H1 (cell line): ENCODE measurements around the gene MAP2K5. TPM values are rescaled to one million over a fixed set of nuclear protein-coding genes. Genes with fewer than 3 reads are reported as not detected.
A peak's percentile ranks its signal among the peaks of the same experiment; 100 is the strongest.

Source experiments
- CTCF ChIA-PET: fragments of 300-600 bp; sonication (Branson Sonifier 250); formaldehyde crosslinking; loops from one replicate; lab custom pipeline; 2021; ENCODE audit not compliant: partially characterized antibody; lab: Charles Lee
- POLR2A ChIA-PET: fragments of 300-600 bp; sonication (Branson Sonifier 250); formaldehyde crosslinking; loops from one replicate; lab custom pipeline; 2021; ENCODE audit warnings: inconsistent platforms; ENCODE audit not compliant: partially characterized antibody; lab: Charles Lee
- DNase-seq, 2 experiments: peaks; one replicate each; pipeline versions ENCODE4 v3.0.0 to v3.0.0-alpha.2; 2010 to 2022; ENCODE audit warnings: low spot score in 2 of 2, low read depth in 1 of 2, mixed read lengths in 1 of 2
- FAIRE-seq: peaks from 2 replicates; lab custom pipeline; 2011; peaks lifted over from hg19 to GRCh38; lab: Jason Lieb, UNC
- H2AFZ ChIP-seq: 2 replicates; pipeline ENCODE4 v1.8.1; 2012; ENCODE audit warnings: low read length, inconsistent platforms
- H2AK5ac ChIP-seq: 2 replicates; pipeline ENCODE4 v1.6.1; 2013; ENCODE audit warnings: low read depth, low read length
- H2BK120ac ChIP-seq: replicated peaks from 2 replicates; pipeline ENCODE3; 2013; ENCODE audit warnings: low read depth, low read length, inconsistent platforms
- H2BK12ac ChIP-seq: 2 replicates; pipeline ENCODE4 v1.6.1; 2013; ENCODE audit warnings: low read depth, low read length
- H2BK15ac ChIP-seq: 2 replicates; pipeline ENCODE4 v1.6.1; 2013; ENCODE audit warnings: low read length
- H2BK20ac ChIP-seq: 2 replicates; pipeline ENCODE4 v1.6.1; 2013; ENCODE audit warnings: low read length
- H2BK5ac ChIP-seq: 2 replicates; pipeline ENCODE4 v1.6.1; 2013; ENCODE audit warnings: low read depth, low read length
- H3K14ac ChIP-seq: 2 replicates; pipeline ENCODE4 v1.6.1; 2013; ENCODE audit warnings: inconsistent platforms; ENCODE audit not compliant: insufficient read length
- H3K18ac ChIP-seq: 2 replicates; pipeline ENCODE4 v1.6.1; 2013; ENCODE audit warnings: low read length; ENCODE audit errors: extremely low read depth
- H3K23ac ChIP-seq: 2 replicates; pipeline ENCODE4 v1.6.1; 2013; ENCODE audit warnings: inconsistent platforms; ENCODE audit not compliant: insufficient read length
- H3K23me2 ChIP-seq: 2 replicates; pipeline ENCODE4 v1.6.1; 2013; ENCODE audit warnings: low read depth, low read length
- H3K27ac ChIP-seq: 2 replicates; pipeline ENCODE4 v1.6.1; 2011; ENCODE audit warnings: low read depth, low read length, inconsistent platforms
- H3K27me3 ChIP-seq, 4 experiments: replicated peaks in 1 of 4; 1 replicate in 1 of 4; 2 replicates in 3 of 4; pipeline versions ENCODE4 v1.6.1 to v1.8.1; 2011 to 2013; ENCODE audit warnings: low read length in 3 of 4, mild to moderate bottlenecking in 3 of 4, inconsistent platforms in 2 of 4, mixed read lengths in 2 of 4, moderate library complexity in 1 of 4; ENCODE audit not compliant: control insufficient read depth in 3 of 4, insufficient read depth in 3 of 4; ENCODE audit errors: extremely low read depth in 1 of 4
- H3K36me3 ChIP-seq, 4 experiments: 2 replicates each; pipeline versions ENCODE4 v1.6.1 to v1.8.1; 2011 to 2013; ENCODE audit warnings: mild to moderate bottlenecking in 4 of 4, low read length in 3 of 4, moderate library complexity in 2 of 4, control low read depth in 1 of 4, inconsistent platforms in 1 of 4; ENCODE audit not compliant: insufficient read depth in 4 of 4, control insufficient read depth in 2 of 4
- H3K4ac ChIP-seq: replicated peaks from 2 replicates; pipeline ENCODE3; 2013; ENCODE audit warnings: low read length, low read depth, mixed read lengths, inconsistent platforms; ENCODE audit not compliant: insufficient read length
- H3K4me1 ChIP-seq, 4 experiments: replicated peaks in 1 of 4; 1 replicate in 1 of 4; 2 replicates in 3 of 4; pipeline versions ENCODE4 v1.6.1 to v1.8.1; 2011 to 2013; ENCODE audit warnings: low read length in 3 of 4, inconsistent platforms in 2 of 4, mixed read lengths in 1 of 4; ENCODE audit not compliant: insufficient read depth in 4 of 4, control insufficient read depth in 3 of 4
- H3K4me2 ChIP-seq, 2 experiments: 2 replicates each; pipeline versions ENCODE4 v1.6.1 to v1.8.1; 2011 to 2013; ENCODE audit warnings: low read depth in 2 of 2, low read length in 2 of 2, control low read depth in 1 of 2, inconsistent platforms in 1 of 2, mild to moderate bottlenecking in 1 of 2; ENCODE audit not compliant: insufficient read depth in 1 of 2
- H3K4me3 ChIP-seq, 4 experiments: fragments of 200-600, 300-600 bp in 1 of 4; sonication (generic), shearing (Covaris generic), sonication (Bioruptor Twin) in 1 of 4; 2 replicates each; pipeline versions ENCODE4 v1.5.1 to v1.8.1; 2011 to 2016; ENCODE audit warnings: low read length in 4 of 4, low read depth in 3 of 4, control low read depth in 2 of 4, inconsistent platforms in 2 of 4, mild to moderate bottlenecking in 2 of 4, mixed read lengths in 1 of 4, moderate library complexity in 1 of 4; ENCODE audit not compliant: insufficient read depth in 2 of 4; ENCODE audit errors: extremely low read depth in 1 of 4
- H3K56ac ChIP-seq: replicated peaks from 2 replicates; pipeline ENCODE3; 2013; ENCODE audit warnings: low read depth, mild to moderate bottlenecking, mixed read lengths, low read length, inconsistent platforms; ENCODE audit not compliant: insufficient read length
- H3K79me1 ChIP-seq: 2 replicates; pipeline ENCODE4 v1.6.1; 2013; ENCODE audit warnings: low read depth, low read length, control low read depth
- H3K79me2 ChIP-seq, 2 experiments: 2 replicates each; pipeline versions ENCODE4 v1.6.1 to v1.8.1; 2012 to 2013; ENCODE audit warnings: low read length in 2 of 2, mild to moderate bottlenecking in 2 of 2, inconsistent platforms in 1 of 2; ENCODE audit not compliant: insufficient read depth in 2 of 2, control insufficient read depth in 1 of 2
- H3K9ac ChIP-seq, 4 experiments: replicated peaks in 1 of 4; 1 replicate in 1 of 4; 2 replicates in 3 of 4; pipeline versions ENCODE4 v1.6.1 to v1.8.1; 2011 to 2013; ENCODE audit warnings: low read depth in 3 of 4, low read length in 3 of 4, control low read depth in 2 of 4, mild to moderate bottlenecking in 2 of 4, moderate library complexity in 2 of 4, inconsistent platforms in 1 of 4; ENCODE audit errors: extremely low read depth in 1 of 4
- H3K9me3 ChIP-seq, 2 experiments: 2 replicates each; pipeline versions ENCODE4 v1.6.1 to v1.8.1; 2012 to 2013; ENCODE audit warnings: mild to moderate bottlenecking in 2 of 2, moderate library complexity in 2 of 2, control low read depth in 1 of 2, inconsistent platforms in 1 of 2, low read depth in 1 of 2, low read length in 1 of 2, mixed read lengths in 1 of 2; ENCODE audit not compliant: insufficient read depth in 2 of 2
- H4K20me1 ChIP-seq, 2 experiments: replicated peaks in 1 of 2; 2 replicates each; pipeline versions ENCODE3 to v1.8.1; 2011 to 2013; ENCODE audit warnings: inconsistent platforms in 2 of 2, low read length in 2 of 2, mild to moderate bottlenecking in 1 of 2; ENCODE audit not compliant: insufficient read depth in 2 of 2, control insufficient read depth in 1 of 2
- H4K5ac ChIP-seq: 2 replicates; pipeline ENCODE4 v1.6.1; 2013; ENCODE audit warnings: low read length, low read depth, mixed read lengths, inconsistent platforms; ENCODE audit not compliant: insufficient read length
- H4K8ac ChIP-seq: 2 replicates; pipeline ENCODE4 v1.8.0; 2013; ENCODE audit warnings: mild to moderate bottlenecking, moderate library complexity, low read length, inconsistent platforms; ENCODE audit not compliant: insufficient read depth; ENCODE audit errors: extremely low read depth
- H4K91ac ChIP-seq: replicated peaks from 2 replicates; pipeline ENCODE3; 2013; ENCODE audit warnings: low read length, mixed read lengths, inconsistent platforms; ENCODE audit not compliant: insufficient read length
- SIN3A ChIP-seq, 2 experiments: IDR thresholded peaks in 1 of 2; conservative IDR thresholded peaks in 1 of 2; 2 replicates each; pipeline ENCODE4 v1.6.1; 2011 to 2012; ENCODE audit warnings: low read length in 2 of 2, improper control_type of control experiment in 1 of 2, low read depth in 1 of 2, mild to moderate bottlenecking in 1 of 2
- TAF1 ChIP-seq: IDR thresholded peaks from 2 replicates; pipeline ENCODE4 v1.6.1; 2011; ENCODE audit warnings: mild to moderate bottlenecking, low read depth, low read length
- TEAD4 ChIP-seq: IDR thresholded peaks from 2 replicates; pipeline ENCODE4 v1.6.1; 2012; ENCODE audit warnings: low read depth, low read length, inconsistent platforms, mixed read lengths
- WGBS, 2 experiments: shearing (Covaris generic) in 1 of 2; methylation state at CpG; one replicate each; pipeline versions ENCODE4 v1.1.6 to v1.1.7; 2013 to 2015; ENCODE audit warnings: low lambda C conversion rate in 2 of 2, mixed read lengths in 2 of 2, inconsistent platforms in 1 of 2, low coverage in 1 of 2, missing lambda C conversion rate in 1 of 2; ENCODE audit not compliant: insufficient replicate concordance in 2 of 2, insufficient coverage in 1 of 2, insufficient read length in 1 of 2; ENCODE audit errors: extremely low coverage in 1 of 2, missing lambda C conversion rate in 1 of 2; 5-methylcytosine and 5-hydroxymethylcytosine counted together
- polyA plus RNA-seq, 7 experiments: library from polyadenylated mRNA; depleted of rRNA in 3 of 7; stranded (reverse) in 5 of 7; unstranded in 2 of 7; fragments of >200 nt in 5 of 7; fragments of 200-250 nt in 2 of 7; gene quantifications; 1 replicate in 5 of 7; 2 replicates in 1 of 7; 4 replicates in 1 of 7; pipeline versions ENCODE4 v1.2.1 to v1.2.3, GENCODE V29; 2011 to 2013; ENCODE audit warnings: missing spikeins in 2 of 7, mixed read lengths in 2 of 7
- total RNA-seq: library from RNA; stranded (reverse); fragmentation: NEBNext Ultra II Directional; extraction: Animal tissue kit (Norgen Biotek cat#: 25700); gene quantifications from 2 replicates; pipeline ENCODE4 v1.2.1, GENCODE V29; 2021

Gene MAP2K5
- total and polyA plus RNA-seq, 2 of the 8 experiments (the other 6 are each of a cell fraction or from before 2014, with no cell fraction given) = 4.4 to 15.8 TPM

DNA sequence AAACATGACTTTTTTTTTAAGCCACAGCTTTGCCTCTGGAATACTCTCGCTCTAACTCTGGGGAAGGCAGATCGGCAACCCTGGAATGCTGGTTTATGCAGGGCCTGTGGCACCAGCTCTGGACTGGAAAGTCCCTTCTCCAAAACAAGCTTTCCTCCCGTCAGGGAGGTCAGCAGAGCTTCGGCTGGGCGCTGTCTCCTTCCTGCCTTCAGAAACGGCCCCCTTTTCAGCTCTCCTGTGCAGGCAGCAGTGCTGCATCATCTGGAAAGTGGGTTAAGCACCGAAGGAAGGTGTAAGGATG is 240.1 kb downstream of the MAP2K5 start:
- H4K5ac ChIP-seq = no peak overlapping the region
- H2AK5ac ChIP-seq = no peak overlapping the region
- peaks cover 7 to 18% (median 12%) of the 10 kb centered on the region in 4 experiments; a peak in 6 of 7 replicates for H3K4me1 ChIP-seq
- H2BK20ac ChIP-seq = peak overlapping the region; percentile 84; the same call in 1 of the 2 replicates
- no peak overlapping the region for H2BK15ac ChIP-seq
- POLR2A ChIA-PET = interaction anchor here (0.8 kb wide), 1 partner anchor 10 kb away, joined by 5 read pairs; no protein-coding TSS in a partner anchor
- no peak overlapping the region for H3K4ac ChIP-seq
- no peaks in the 10 kb centered on the region for H3K79me2 ChIP-seq
- H3K23me2 ChIP-seq = no peaks in the 10 kb centered on the region
- no peak overlapping the region for H2AFZ ChIP-seq
- H3K14ac ChIP-seq = no peak overlapping the region
- H4K8ac ChIP-seq = no peak overlapping the region
- H3K36me3 ChIP-seq = no peaks in the 10 kb centered on the region
- H4K20me1 ChIP-seq = no peaks in the 10 kb centered on the region
- CTCF ChIA-PET = interaction anchor here (0.6 to 2.6 kb wide), 8 partner anchors 9 to 325 kb away, joined by 3 to 9 read pairs (median 4); no protein-coding TSS in a partner anchor
- no peak overlapping the region for H4K91ac ChIP-seq
- WGBS, 2 experiments = 52% methylated on average over 7 of the region's 7 CpGs; no CpG with 5 or more reads in 1 of the 2 experiments
- no peak overlapping the region for H3K4me3 ChIP-seq
- no peak for FAIRE-seq
- peak overlapping the region; percentile 20; the same call in 1 of the 2 replicates for H2BK5ac ChIP-seq
- no peaks in the 10 kb centered on the region; a peak in 1 of 7 replicates for H3K27me3 ChIP-seq
- no peak overlapping the region for H3K23ac ChIP-seq
- TF ChIP-seq TAF1 (0 out of 2 replicates have a peak, but pooled peaks have one; percentile 37), SIN3A (conservative IDR thresholded peaks at IDR 0.05 in 1 of 2, IDR thresholded peaks at IDR 0.05 in 1 of 2; ENCODE audit: low read depth in 1 of 2, low read length in 2 of 2) (no peak), TEAD4 (peak; percentile 81)
- H2BK120ac ChIP-seq = no peak overlapping the region
- peak overlapping the region; percentile 2; the same call in 1 of the 2 replicates for H3K18ac ChIP-seq
- H3K4me2 ChIP-seq = peak overlapping the region in 1 of 2 experiments; percentile 34; a peak in 1 of 4 replicates
- H3K9ac ChIP-seq = no peak overlapping the region
- no peaks in the 10 kb centered on the region for H3K9me3 ChIP-seq
- DNase-seq = no peak
- H2BK12ac ChIP-seq = no peak overlapping the region
- H3K27ac ChIP-seq = peak overlapping the region; percentile 30
- no peak overlapping the region for H3K56ac ChIP-seq
- no peaks in the 10 kb centered on the region; the same call in 1 of the 2 replicates for H3K79me1 ChIP-seq
